ENCODE data around the gene DCLRE1C. TPM values are rescaled to one million over a fixed set of nuclear protein-coding genes. Genes with fewer than 3 reads are reported as not detected.

Gene DCLRE1C
- polyA plus RNA-seq, 2 of the 4 experiments (the other 2 are of a cell fraction) = 4.6 to 8.3 TPM

DNA sequence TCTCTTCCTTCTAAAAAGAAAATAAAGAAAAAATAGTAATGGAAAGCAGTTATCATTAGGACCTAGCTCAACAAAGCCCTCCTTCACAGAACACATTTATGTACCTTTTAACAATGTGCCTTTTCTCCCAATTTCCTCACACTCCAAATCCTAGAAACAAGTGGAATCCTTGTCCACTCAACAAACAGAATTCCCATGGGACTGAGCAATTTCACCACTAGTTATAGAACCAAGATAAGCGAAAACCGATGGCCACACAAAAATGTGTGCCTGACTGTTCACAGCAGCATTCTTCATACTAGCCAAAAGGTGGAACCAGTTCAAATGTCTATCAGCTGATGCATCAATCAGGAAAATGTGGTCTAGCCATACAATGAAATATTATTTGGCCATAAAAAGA, 17.3 kb downstream of the DCLRE1C start:
- no peak for ATAC-seq
- CTCF ChIA-PET = no interaction called here

DNA sequence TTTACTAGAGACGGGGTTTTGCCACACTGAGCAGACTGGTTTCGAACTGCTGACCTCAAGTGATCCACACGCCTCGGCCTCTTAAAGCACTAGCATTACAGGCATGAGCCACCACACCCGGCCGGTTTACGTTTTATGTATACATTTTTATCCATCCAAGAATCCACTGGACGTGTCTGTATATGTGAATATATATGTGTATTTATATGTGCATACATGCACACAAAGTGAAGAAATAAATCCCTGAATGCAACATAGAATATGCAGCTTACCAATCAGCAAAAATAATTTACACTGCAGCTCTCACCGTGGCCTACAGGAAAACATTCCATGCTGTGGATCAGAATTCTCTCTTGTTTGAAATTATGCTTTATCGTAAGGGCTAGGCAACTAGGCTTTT, 23.3 kb downstream of the DCLRE1C start:
- WGBS (ENCODE audit: missing lambda C conversion rate) = 91% methylated on average over 10 of the region's 10 CpGs
- FAIRE-seq = no peak

More for the DNA sequence above, 17.3 kb downstream of the DCLRE1C start:
- TF ChIP-seq SMC3 (IDR thresholded peaks at IDR 0.05) (no peak), CBX8 (IDR thresholded peaks at IDR 0.05) (no peak), GATA3 (IDR thresholded peaks at IDR 0.05; ENCODE audit: borderline replicate concordance) (no peak), HOXB5 (CRISPR knock-in tag; IDR thresholded peaks at IDR 0.05) (no peak), HEYL (CRISPR knock-in tag; IDR thresholded peaks at IDR 0.05) (no peak)
- H3K4me3 ChIP-seq = no peak overlapping the region
- FAIRE-seq (no peak), DNase-seq (ENCODE audit: low read depth in 1 of 2, low spot score in 1 of 2) (no peak)
- H3K27ac ChIP-seq = no peak overlapping the region
- POLR2A ChIA-PET = interaction anchor here (0.6 kb wide), 1 partner anchor 117 kb away, joined by 6 read pairs; no protein-coding TSS in a partner anchor
- no peaks in the 10 kb centered on the region for H3K9me3 ChIP-seq
- no peaks in the 10 kb centered on the region for H3K4me1 ChIP-seq
- WGBS (ENCODE audit: missing lambda C conversion rate) = 95% methylated on average over 2 of the region's 2 CpGs
- no peak overlapping the region for H3K4me2 ChIP-seq

DNA sequence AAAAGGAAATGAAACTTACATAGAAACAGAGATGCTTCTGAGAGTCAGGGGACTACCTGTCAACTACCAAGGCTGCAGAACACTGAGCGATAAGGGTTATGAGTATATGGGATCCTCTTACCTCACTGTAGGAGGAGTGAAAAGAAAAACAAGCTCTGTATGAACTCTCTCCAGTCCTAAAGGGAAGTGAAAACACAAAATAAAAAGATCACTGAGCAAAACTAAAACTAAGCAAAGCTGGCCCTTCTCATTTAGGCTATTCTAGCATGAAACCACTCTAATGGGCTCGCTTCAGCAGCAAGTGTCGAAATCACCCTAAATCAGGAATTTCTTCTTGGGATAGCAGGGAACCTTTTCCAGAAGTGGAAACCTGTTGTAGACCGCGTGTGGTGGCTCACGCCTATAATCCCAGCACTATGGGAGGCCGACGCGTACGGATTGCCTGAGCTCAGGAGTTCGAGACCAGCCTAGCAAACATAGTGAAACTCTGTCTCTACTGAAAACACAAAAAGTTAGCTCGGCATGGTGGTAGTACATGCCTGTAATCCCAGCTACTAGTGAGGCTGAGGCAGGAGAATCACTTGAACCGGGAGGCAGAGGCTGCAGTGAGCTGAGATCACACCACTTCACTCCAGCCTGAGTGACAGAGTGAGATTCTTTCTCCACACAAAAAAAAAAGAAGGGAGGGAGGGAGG, 27.0 kb downstream of the DCLRE1C start:
- Histone ChIP-seq H3K27ac (no peak overlapping the region), H3K4me3 (no peak overlapping the region), H3K9me3 (no peaks in the 10 kb centered on the region), H3K4me2 (no peak overlapping the region), H3K4me1 (peaks cover 7% of the 10 kb centered on the region; the same call in 1 of the 3 replicates)
- no peak for ATAC-seq
- no peak for FAIRE-seq
- TF ChIP-seq, protein P1, sequence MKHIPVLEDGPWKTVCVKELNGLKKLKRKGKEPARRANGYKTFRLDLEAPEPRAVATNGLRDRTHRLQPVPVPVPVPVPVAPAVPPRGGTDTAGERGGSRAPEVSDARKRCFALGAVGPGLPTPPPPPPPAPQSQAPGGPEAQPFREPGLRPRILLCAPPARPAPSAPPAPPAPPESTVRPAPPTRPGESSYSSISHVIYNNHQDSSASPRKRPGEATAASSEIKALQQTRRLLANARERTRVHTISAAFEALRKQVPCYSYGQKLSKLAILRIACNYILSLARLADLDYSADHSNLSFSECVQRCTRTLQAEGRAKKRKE (CRISPR knock-in tag; IDR thresholded peaks at IDR 0.05; ENCODE audit: low read depth) = no peak
- no peak for TF ChIP-seq POLR2A (IDR thresholded peaks at IDR 0.05; ENCODE audit: low read length)
- no peak for TF ChIP-seq MAZ (IDR thresholded peaks at IDR 0.05; ENCODE audit: borderline replicate concordance, low read depth, low read length)
- TF ChIP-seq SREBF2 (IDR thresholded peaks at IDR 0.05) = no peak
- TF ChIP-seq FOSL2 (IDR thresholded peaks at IDR 0.05) = no peak
- no peak for TF ChIP-seq FOSL2 (CRISPR knock-in tag; IDR thresholded peaks at IDR 0.05)
- no peak for TF ChIP-seq JUNB (IDR thresholded peaks at IDR 0.05)
- TF ChIP-seq, protein P2, sequence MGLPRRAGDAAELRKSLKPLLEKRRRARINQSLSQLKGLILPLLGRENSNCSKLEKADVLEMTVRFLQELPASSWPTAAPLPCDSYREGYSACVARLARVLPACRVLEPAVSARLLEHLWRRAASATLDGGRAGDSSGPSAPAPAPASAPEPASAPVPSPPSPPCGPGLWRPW (IDR thresholded peaks at IDR 0.05) = no peak
- no peak for TF ChIP-seq RARB (CRISPR knock-in tag; IDR thresholded peaks at IDR 0.05)
- TF ChIP-seq, protein P3, sequence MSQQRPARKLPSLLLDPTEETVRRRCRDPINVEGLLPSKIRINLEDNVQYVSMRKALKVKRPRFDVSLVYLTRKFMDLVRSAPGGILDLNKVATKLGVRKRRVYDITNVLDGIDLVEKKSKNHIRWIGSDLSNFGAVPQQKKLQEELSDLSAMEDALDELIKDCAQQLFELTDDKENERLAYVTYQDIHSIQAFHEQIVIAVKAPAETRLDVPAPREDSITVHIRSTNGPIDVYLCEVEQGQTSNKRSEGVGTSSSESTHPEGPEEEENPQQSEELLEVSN (IDR thresholded peaks at IDR 0.05; ENCODE audit: borderline replicate concordance, low read depth) = no peak
- no peak for TF ChIP-seq RFX5 (IDR thresholded peaks at IDR 0.05)
- TF ChIP-seq KDM5A (IDR thresholded peaks at IDR 0.05) = no peak
- no peak for TF ChIP-seq SMC3 (IDR thresholded peaks at IDR 0.05)
- TF ChIP-seq HOXB5 (CRISPR knock-in tag; IDR thresholded peaks at IDR 0.05) = no peak
- CTCF ChIA-PET = no interaction called here
- DNase-seq (ENCODE audit: low read depth in 1 of 2, low spot score in 1 of 2) = no peak
- 94% methylated on average over 13 of the region's 13 CpGs for WGBS (ENCODE audit: missing lambda C conversion rate)
- POLR2A ChIA-PET = interaction anchor here (0.7 kb wide), 1 partner anchor 32 kb away, joined by 3 read pairs; the partner anchor contains the start of gene MEIG1

More for the DNA sequence above, 23.3 kb downstream of the DCLRE1C start:
- ChIA-PET CTCF (no interaction called here), POLR2A (no interaction called here)
- Histone ChIP-seq H3K4me1 (no peaks in the 10 kb centered on the region), H3K9me3 (no peaks in the 10 kb centered on the region), H3K4me3 (no peak overlapping the region), H3K4me2 (no peak overlapping the region), H3K27ac (no peak overlapping the region)
- DNase-seq (ENCODE audit: low read depth in 1 of 2, low spot score in 1 of 2) (no peak), ATAC-seq (no peak)
- TF ChIP-seq HOXB13 (CRISPR knock-in tag; IDR thresholded peaks at IDR 0.05; ENCODE audit: low read depth) (no peak), CBX2 (IDR thresholded peaks at IDR 0.05; ENCODE audit: borderline replicate concordance, low read depth) (no peak), ZNF302 (CRISPR knock-in tag; IDR thresholded peaks at IDR 0.05) (no peak), FOXS1 (CRISPR knock-in tag; IDR thresholded peaks at IDR 0.05) (no peak), EHMT2 (IDR thresholded peaks at IDR 0.05; ENCODE audit: low read depth) (no peak), CHD2 (IDR thresholded peaks at IDR 0.05; ENCODE audit: low read length, partially characterized antibody) (no peak), GATA3 (IDR thresholded peaks at IDR 0.05; ENCODE audit: borderline replicate concordance) (no peak)
- TF ChIP-seq, protein P3 (IDR thresholded peaks at IDR 0.05; ENCODE audit: borderline replicate concordance, low read depth) = no peak

All from A549 (cell line).